WTC11 (cell line): ENCODE measurements around the gene LRMDA. TPM values are rescaled to one million over a fixed set of nuclear protein-coding genes. Genes with fewer than 3 reads are reported as not detected.

Experiments used
- ATAC-seq: fragments of 200-7000 bp; cut with Tn5 transposase; 2 replicates; pipeline ENCODE4 v1.10.0; 2021; ENCODE audit warnings: mild to moderate bottlenecking, moderate library complexity
- CTCF ChIA-PET: fragments of 300-600 bp; sonication (Branson Sonifier 250); formaldehyde crosslinking; loops from one replicate; lab custom pipeline; 2021; ENCODE audit warnings: antibody characterized with exemption; lab: Charles Lee
- POLR2A ChIA-PET: fragments of 350-600 bp; sonication (Branson Sonifier 250); formaldehyde crosslinking; loops from one replicate; lab custom pipeline; 2021; ENCODE audit warnings: antibody characterized with exemption; lab: Charles Lee
- DNase-seq: peaks from one replicate; pipeline ENCODE4 v3.0.0; 2021; ENCODE audit warnings: low spot score
- H3K27ac Mint-ChIP-seq: 2 replicates; pipeline ENCODE4 v1.8.0; 2021; ENCODE audit warnings: mixed read lengths
- H3K27me3 Mint-ChIP-seq: 2 replicates; pipeline ENCODE4 v1.8.0; 2021; ENCODE audit warnings: low read depth, mild to moderate bottlenecking, moderate library complexity, mixed read lengths
- H3K36me3 Mint-ChIP-seq: 2 replicates; pipeline ENCODE4 v1.8.0; 2021; ENCODE audit warnings: mixed read lengths
- H3K4me1 Mint-ChIP-seq: 2 replicates; pipeline ENCODE4 v1.8.0; 2022; ENCODE audit warnings: mixed read lengths
- H3K4me3 Mint-ChIP-seq: 2 replicates; pipeline ENCODE4 v1.8.0; 2021; ENCODE audit warnings: mild to moderate bottlenecking, moderate library complexity, mixed read lengths
- H3K9me3 Mint-ChIP-seq: 2 replicates; pipeline ENCODE4 v1.8.0; 2021; ENCODE audit warnings: mixed read lengths
- AFF4 ChIP-seq: sonication (generic); formaldehyde crosslinking; IDR thresholded peaks from 2 replicates; pipeline ENCODE4 v1.8.1; 2023; ENCODE audit warnings: mild to moderate bottlenecking, missing genetic modification reagents, borderline replicate concordance
- CREM ChIP-seq: sonication (generic); formaldehyde crosslinking; IDR thresholded peaks from 2 replicates; pipeline ENCODE4 v1.8.1; 2022; ENCODE audit warnings: mild to moderate bottlenecking, missing genetic modification reagents, moderate library complexity
- ETV6 ChIP-seq: sonication (generic); formaldehyde crosslinking; IDR thresholded peaks from 2 replicates; pipeline ENCODE4 v1.8.1; 2022; ENCODE audit warnings: mild to moderate bottlenecking, missing genetic modification reagents
- HMGA2 ChIP-seq: fragments of 250-450 bp; sonication (Bioruptor Pico); IDR thresholded peaks from 2 replicates; pipeline ENCODE4 v1.4.0; 2021; ENCODE audit warnings: mild to moderate bottlenecking, moderate library complexity
- IRF1 ChIP-seq: sonication (generic); formaldehyde crosslinking; IDR thresholded peaks from 2 replicates; pipeline ENCODE4 v1.8.0; 2023; ENCODE audit warnings: missing genetic modification reagents
- IRF2 ChIP-seq: sonication (generic); formaldehyde crosslinking; IDR thresholded peaks from 2 replicates; pipeline ENCODE4 v1.8.0; 2022; ENCODE audit warnings: low read depth, missing genetic modification reagents, borderline replicate concordance
- PREB ChIP-seq: sonication (generic); formaldehyde crosslinking; IDR thresholded peaks from 2 replicates; pipeline ENCODE4 v1.8.1; 2022; ENCODE audit warnings: mild to moderate bottlenecking, missing genetic modification reagents, moderate library complexity, borderline replicate concordance
- RELA ChIP-seq: sonication (generic); formaldehyde crosslinking; IDR thresholded peaks from 2 replicates; pipeline ENCODE4 v1.8.1; 2022; ENCODE audit warnings: missing genetic modification reagents, mild to moderate bottlenecking, borderline replicate concordance
- TCF7 ChIP-seq: sonication (generic); formaldehyde crosslinking; IDR thresholded peaks from 2 replicates; pipeline ENCODE4 v1.8.0; 2022; ENCODE audit warnings: mild to moderate bottlenecking, low read depth, missing genetic modification reagents, moderate library complexity
- ZNF138 ChIP-seq: sonication (generic); formaldehyde crosslinking; conservative IDR thresholded peaks from 2 replicates; pipeline ENCODE4 v1.8.1; 2022; ENCODE audit warnings: mild to moderate bottlenecking, moderate library complexity, missing genetic modification reagents
- ZNF263 ChIP-seq: sonication (generic); formaldehyde crosslinking; IDR thresholded peaks from 2 replicates; pipeline ENCODE4 v1.8.1; 2022; ENCODE audit warnings: low read depth, mild to moderate bottlenecking, moderate library complexity, missing genetic modification reagents
- ZNF281 ChIP-seq: sonication (generic); formaldehyde crosslinking; IDR thresholded peaks from 2 replicates; pipeline ENCODE4 v1.8.0; 2023; ENCODE audit warnings: mild to moderate bottlenecking, missing genetic modification reagents
- total RNA-seq: library from RNA; stranded (reverse); gene quantifications from 3 replicates; pipeline ENCODE4 v1.2.3, GENCODE V29; 2021

Gene LRMDA
- total RNA-seq, 1 experiment from 2014 or later: 0.92 TPM

GRCh38 chr10:75538144-75538543, 106.7 kb downstream of the LRMDA start (continued):
- TF ChIP-seq PREB (CRISPR knock-in tag): no peak
- TF ChIP-seq IRF1 (CRISPR knock-in tag): no peak
- no peak for TF ChIP-seq RELA

- DNase-seq (no peak), ATAC-seq (no peak)
- Mint-ChIP-seq H3K4me3 (no peak overlapping the region), H3K9me3 (no peaks in the 10 kb centered on the region), H3K27me3 (peaks cover 42% of the 10 kb centered on the region), H3K36me3 (no peaks in the 10 kb centered on the region), H3K4me1 (peaks cover 71% of the 10 kb centered on the region), H3K27ac (no peak overlapping the region)
- ChIA-PET CTCF (interaction anchor here (0.5 to 1.2 kb wide), 2 partner anchors 55 to 784 kb away, joined by 3 to 4 read pairs; no protein-coding TSS in a partner anchor), POLR2A (no interaction called here)
- TF ChIP-seq TCF7 (CRISPR knock-in tag): no peak
- no peak for TF ChIP-seq HMGA2 (CRISPR knock-in tag)
- no peak for TF ChIP-seq ETV6 (CRISPR knock-in tag)
Measured at GRCh38 chr10:75538765-75539164, 107.3 kb downstream of the LRMDA start.

- Mint-ChIP-seq H3K9me3 (no peaks in the 10 kb centered on the region), H3K27ac (no peak overlapping the region), H3K36me3 (no peaks in the 10 kb centered on the region), H3K4me1 (peaks cover 66% of the 10 kb centered on the region), H3K4me3 (no peak overlapping the region)
- POLR2A ChIA-PET: no interaction called here
- no peak for ATAC-seq
- TF ChIP-seq AFF4 (CRISPR knock-in tag) (no peak), ZNF263 (no peak), IRF1 (CRISPR knock-in tag) (no peak), IRF2 (CRISPR knock-in tag) (no peak), ZNF281 (CRISPR knock-in tag) (no peak), ZNF138 (CRISPR knock-in tag) (no peak), CREM (CRISPR knock-in tag) (no peak)
- TF ChIP-seq, all 79 proteins: peak for 0
- CTCF ChIA-PET: interaction anchor here (0.5 kb wide), 1 partner anchor 9 kb away, joined by 3 read pairs; no protein-coding TSS in a partner anchor
- H3K27me3 Mint-ChIP-seq: peaks cover 30% of the 10 kb centered on the region
- DNase-seq: no peak
Measured at GRCh38 chr10:75540357-75540966, 109.0 kb downstream of the LRMDA start.
